Left renal cortex interstitium (tissue), 4 donors: ENCODE data around the gene SLAMF1. TPM values are rescaled to one million over a fixed set of nuclear protein-coding genes. Genes with fewer than 3 reads are reported as not detected.

Source experiments
- DNase-seq, 4 donors: peaks; one replicate each; pipeline ENCODE4 v3.0.0-alpha.2; 2013; ENCODE audit warnings: low read depth in 4 of 4, low spot score in 2 of 4, missing footprints in 1 of 4
- polyA plus RNA-seq, 4 donors: library from polyadenylated mRNA; unstranded; fragments of 120-200 nt; gene quantifications; one replicate each; pipeline ENCODE4 v1.2.1, GENCODE V29; 2013; ENCODE audit not compliant: insufficient read length in 4 of 4

SLAMF1 gene
- polyA plus RNA-seq, 4 donors = 0.05 to 0.16 (median 0.10) TPM; not detected in 1

- no peak for DNase-seq
These were observed 20.1 kb downstream of the SLAMF1 start for GRCh38 chr1:160626509-160627342.

GRCh38 chr1:160625725-160626498, 20.9 kb downstream of the SLAMF1 start:
- no peak for DNase-seq

- DNase-seq = no peak
These were observed 21.5 kb downstream of the SLAMF1 start for GRCh38 chr1:160625321-160625720.

- no peak for DNase-seq
These were observed 22.4 kb downstream of the SLAMF1 start for GRCh38 chr1:160624464-160624863.

GRCh38 chr1:160623862-160624261, 23.0 kb downstream of the SLAMF1 start:
- DNase-seq = no peak

- no peak for DNase-seq
These were observed 23.6 kb downstream of the SLAMF1 start for GRCh38 chr1:160623227-160623633.

GRCh38 chr1:160622501-160623226, 24.2 kb downstream of the SLAMF1 start:
- no peak for DNase-seq

- no peak for DNase-seq
These were observed 25.0 kb downstream of the SLAMF1 start for GRCh38 chr1:160621633-160622413.

GRCh38 chr1:160620942-160621632, 25.8 kb downstream of the SLAMF1 start:
- no peak for DNase-seq

- DNase-seq = no peak
These were observed 27.0 kb downstream of the SLAMF1 start for GRCh38 chr1:160619742-160620277.

- DNase-seq = no peak
These were observed 28.0 kb downstream of the SLAMF1 start for GRCh38 chr1:160618763-160619274.

GRCh38 chr1:160618327-160618726, 28.5 kb downstream of the SLAMF1 start:
- DNase-seq = no peak

- no peak for DNase-seq
These were observed 31.2 kb downstream of the SLAMF1 start for GRCh38 chr1:160615660-160616059.

- DNase-seq = no peak
These were observed 32.4 kb downstream of the SLAMF1 start for GRCh38 chr1:160614410-160614809.

- no peak for DNase-seq
These were observed 34.1 kb downstream of the SLAMF1 start for GRCh38 chr1:160612613-160613218.

- no peak for DNase-seq
These were observed 36.1 kb downstream of the SLAMF1 start for GRCh38 chr1:160610569-160611242.

GRCh38 chr1:160608941-160609340, 37.9 kb downstream of the SLAMF1 start:
- no peak for DNase-seq

- no peak for DNase-seq
These were observed 38.3 kb downstream of the SLAMF1 start for GRCh38 chr1:160608514-160608913.
